H1 (cell line): ENCODE data around the gene SORCS3. TPM values are rescaled to one million over a fixed set of nuclear protein-coding genes. Genes with fewer than 3 reads are reported as not detected.

Experiments used
- CTCF ChIA-PET: fragments of 300-600 bp; sonication (Branson Sonifier 250); formaldehyde crosslinking; loops from one replicate; lab custom pipeline; 2021; ENCODE audit not compliant: partially characterized antibody; lab: Charles Lee
- POLR2A ChIA-PET: fragments of 300-600 bp; sonication (Branson Sonifier 250); formaldehyde crosslinking; loops from one replicate; lab custom pipeline; 2021; ENCODE audit warnings: inconsistent platforms; ENCODE audit not compliant: partially characterized antibody; lab: Charles Lee
- DNase-seq, 2 experiments: peaks; one replicate each; pipeline versions ENCODE4 v3.0.0 to v3.0.0-alpha.2; 2010 to 2022; ENCODE audit warnings: low spot score in 2 of 2, low read depth in 1 of 2, mixed read lengths in 1 of 2
- FAIRE-seq: peaks from 2 replicates; lab custom pipeline; 2011; peaks lifted over from hg19 to GRCh38; lab: Jason Lieb, UNC
- H2AFZ ChIP-seq: 2 replicates; pipeline ENCODE4 v1.8.1; 2012; ENCODE audit warnings: low read length, inconsistent platforms
- H2AK5ac ChIP-seq: 2 replicates; pipeline ENCODE4 v1.6.1; 2013; ENCODE audit warnings: low read depth, low read length
- H2BK120ac ChIP-seq: replicated peaks from 2 replicates; pipeline ENCODE3; 2013; ENCODE audit warnings: low read depth, low read length, inconsistent platforms
- H2BK12ac ChIP-seq: 2 replicates; pipeline ENCODE4 v1.6.1; 2013; ENCODE audit warnings: low read depth, low read length
- H2BK15ac ChIP-seq: 2 replicates; pipeline ENCODE4 v1.6.1; 2013; ENCODE audit warnings: low read length
- H2BK20ac ChIP-seq: 2 replicates; pipeline ENCODE4 v1.6.1; 2013; ENCODE audit warnings: low read length
- H2BK5ac ChIP-seq: 2 replicates; pipeline ENCODE4 v1.6.1; 2013; ENCODE audit warnings: low read depth, low read length
- H3K14ac ChIP-seq: 2 replicates; pipeline ENCODE4 v1.6.1; 2013; ENCODE audit warnings: inconsistent platforms; ENCODE audit not compliant: insufficient read length
- H3K18ac ChIP-seq: 2 replicates; pipeline ENCODE4 v1.6.1; 2013; ENCODE audit warnings: low read length; ENCODE audit errors: extremely low read depth
- H3K23ac ChIP-seq: 2 replicates; pipeline ENCODE4 v1.6.1; 2013; ENCODE audit warnings: inconsistent platforms; ENCODE audit not compliant: insufficient read length
- H3K23me2 ChIP-seq: 2 replicates; pipeline ENCODE4 v1.6.1; 2013; ENCODE audit warnings: low read depth, low read length
- H3K27ac ChIP-seq: 2 replicates; pipeline ENCODE4 v1.6.1; 2011; ENCODE audit warnings: low read depth, low read length, inconsistent platforms
- H3K27me3 ChIP-seq, 4 experiments: replicated peaks in 1 of 4; 1 replicate in 1 of 4; 2 replicates in 3 of 4; pipeline versions ENCODE4 v1.6.1 to v1.8.1; 2011 to 2013; ENCODE audit warnings: low read length in 3 of 4, mild to moderate bottlenecking in 3 of 4, inconsistent platforms in 2 of 4, mixed read lengths in 2 of 4, moderate library complexity in 1 of 4; ENCODE audit not compliant: control insufficient read depth in 3 of 4, insufficient read depth in 3 of 4; ENCODE audit errors: extremely low read depth in 1 of 4
- H3K36me3 ChIP-seq, 4 experiments: 2 replicates each; pipeline versions ENCODE4 v1.6.1 to v1.8.1; 2011 to 2013; ENCODE audit warnings: mild to moderate bottlenecking in 4 of 4, low read length in 3 of 4, moderate library complexity in 2 of 4, control low read depth in 1 of 4, inconsistent platforms in 1 of 4; ENCODE audit not compliant: insufficient read depth in 4 of 4, control insufficient read depth in 2 of 4
- H3K4ac ChIP-seq: replicated peaks from 2 replicates; pipeline ENCODE3; 2013; ENCODE audit warnings: low read length, low read depth, mixed read lengths, inconsistent platforms; ENCODE audit not compliant: insufficient read length
- H3K4me1 ChIP-seq, 4 experiments: replicated peaks in 1 of 4; 1 replicate in 1 of 4; 2 replicates in 3 of 4; pipeline versions ENCODE4 v1.6.1 to v1.8.1; 2011 to 2013; ENCODE audit warnings: low read length in 3 of 4, inconsistent platforms in 2 of 4, mixed read lengths in 1 of 4; ENCODE audit not compliant: insufficient read depth in 4 of 4, control insufficient read depth in 3 of 4
- H3K4me2 ChIP-seq, 2 experiments: 2 replicates each; pipeline versions ENCODE4 v1.6.1 to v1.8.1; 2011 to 2013; ENCODE audit warnings: low read depth in 2 of 2, low read length in 2 of 2, control low read depth in 1 of 2, inconsistent platforms in 1 of 2, mild to moderate bottlenecking in 1 of 2; ENCODE audit not compliant: insufficient read depth in 1 of 2
- H3K4me3 ChIP-seq, 4 experiments: fragments of 200-600, 300-600 bp in 1 of 4; sonication (generic), shearing (Covaris generic), sonication (Bioruptor Twin) in 1 of 4; 2 replicates each; pipeline versions ENCODE4 v1.5.1 to v1.8.1; 2011 to 2016; ENCODE audit warnings: low read length in 4 of 4, low read depth in 3 of 4, control low read depth in 2 of 4, inconsistent platforms in 2 of 4, mild to moderate bottlenecking in 2 of 4, mixed read lengths in 1 of 4, moderate library complexity in 1 of 4; ENCODE audit not compliant: insufficient read depth in 2 of 4; ENCODE audit errors: extremely low read depth in 1 of 4
- H3K56ac ChIP-seq: replicated peaks from 2 replicates; pipeline ENCODE3; 2013; ENCODE audit warnings: low read depth, mild to moderate bottlenecking, mixed read lengths, low read length, inconsistent platforms; ENCODE audit not compliant: insufficient read length
- H3K79me1 ChIP-seq: 2 replicates; pipeline ENCODE4 v1.6.1; 2013; ENCODE audit warnings: low read depth, low read length, control low read depth
- H3K79me2 ChIP-seq, 2 experiments: 2 replicates each; pipeline versions ENCODE4 v1.6.1 to v1.8.1; 2012 to 2013; ENCODE audit warnings: low read length in 2 of 2, mild to moderate bottlenecking in 2 of 2, inconsistent platforms in 1 of 2; ENCODE audit not compliant: insufficient read depth in 2 of 2, control insufficient read depth in 1 of 2
- H3K9ac ChIP-seq, 4 experiments: replicated peaks in 1 of 4; 1 replicate in 1 of 4; 2 replicates in 3 of 4; pipeline versions ENCODE4 v1.6.1 to v1.8.1; 2011 to 2013; ENCODE audit warnings: low read depth in 3 of 4, low read length in 3 of 4, control low read depth in 2 of 4, mild to moderate bottlenecking in 2 of 4, moderate library complexity in 2 of 4, inconsistent platforms in 1 of 4; ENCODE audit errors: extremely low read depth in 1 of 4
- H3K9me3 ChIP-seq, 2 experiments: 2 replicates each; pipeline versions ENCODE4 v1.6.1 to v1.8.1; 2012 to 2013; ENCODE audit warnings: mild to moderate bottlenecking in 2 of 2, moderate library complexity in 2 of 2, control low read depth in 1 of 2, inconsistent platforms in 1 of 2, low read depth in 1 of 2, low read length in 1 of 2, mixed read lengths in 1 of 2; ENCODE audit not compliant: insufficient read depth in 2 of 2
- H4K20me1 ChIP-seq, 2 experiments: replicated peaks in 1 of 2; 2 replicates each; pipeline versions ENCODE3 to v1.8.1; 2011 to 2013; ENCODE audit warnings: inconsistent platforms in 2 of 2, low read length in 2 of 2, mild to moderate bottlenecking in 1 of 2; ENCODE audit not compliant: insufficient read depth in 2 of 2, control insufficient read depth in 1 of 2
- H4K5ac ChIP-seq: 2 replicates; pipeline ENCODE4 v1.6.1; 2013; ENCODE audit warnings: low read length, low read depth, mixed read lengths, inconsistent platforms; ENCODE audit not compliant: insufficient read length
- H4K8ac ChIP-seq: 2 replicates; pipeline ENCODE4 v1.8.0; 2013; ENCODE audit warnings: mild to moderate bottlenecking, moderate library complexity, low read length, inconsistent platforms; ENCODE audit not compliant: insufficient read depth; ENCODE audit errors: extremely low read depth
- H4K91ac ChIP-seq: replicated peaks from 2 replicates; pipeline ENCODE3; 2013; ENCODE audit warnings: low read length, mixed read lengths, inconsistent platforms; ENCODE audit not compliant: insufficient read length
- BACH1 ChIP-seq: IDR thresholded peaks from 2 replicates; pipeline ENCODE4 v1.6.1; 2012; ENCODE audit warnings: low read length, improper control_type of control experiment
- CTBP2 ChIP-seq: IDR thresholded peaks from 2 replicates; pipeline ENCODE4 v1.7.0; 2011; ENCODE audit warnings: borderline replicate concordance, mild to moderate bottlenecking, moderate library complexity, mixed read lengths, low read length; ENCODE audit not compliant: insufficient read depth, insufficient read length
- E2F6 ChIP-seq: IDR thresholded peaks from 2 replicates; pipeline ENCODE4 v1.6.1; 2012; ENCODE audit warnings: inconsistent platforms
- EZH2 ChIP-seq: fragments of 200-600 bp; sonication (generic); IDR thresholded peaks from 2 replicates; pipeline ENCODE4 v1.7.1; 2012; ENCODE audit warnings: low read depth, mild to moderate bottlenecking, moderate library complexity, low read length, inconsistent platforms; ENCODE audit not compliant: severe bottlenecking
- HDAC6 ChIP-seq: IDR thresholded peaks from one replicate; pipeline ENCODE4 v1.7.1; 2012; ENCODE audit warnings: low read depth, mild to moderate bottlenecking, inconsistent platforms, low read length, moderate library complexity
- MAFK ChIP-seq: IDR thresholded peaks from 2 replicates; pipeline ENCODE4 v1.6.1; 2012; ENCODE audit warnings: low read depth, mild to moderate bottlenecking, improper control_type of control experiment, low read length
- MAX ChIP-seq: IDR thresholded peaks from 2 replicates; pipeline ENCODE4 v1.6.1; 2012; ENCODE audit warnings: inconsistent platforms
- SP2 ChIP-seq: IDR thresholded peaks from 2 replicates; pipeline ENCODE4 v1.6.1; 2012; ENCODE audit warnings: mild to moderate bottlenecking, low read length, inconsistent platforms
- WGBS, 2 experiments: shearing (Covaris generic) in 1 of 2; methylation state at CpG; one replicate each; pipeline versions ENCODE4 v1.1.6 to v1.1.7; 2013 to 2015; ENCODE audit warnings: low lambda C conversion rate in 2 of 2, mixed read lengths in 2 of 2, inconsistent platforms in 1 of 2, low coverage in 1 of 2, missing lambda C conversion rate in 1 of 2; ENCODE audit not compliant: insufficient replicate concordance in 2 of 2, insufficient coverage in 1 of 2, insufficient read length in 1 of 2; ENCODE audit errors: extremely low coverage in 1 of 2, missing lambda C conversion rate in 1 of 2; 5-methylcytosine and 5-hydroxymethylcytosine counted together
- polyA plus RNA-seq, 7 experiments: library from polyadenylated mRNA; depleted of rRNA in 3 of 7; stranded (reverse) in 5 of 7; unstranded in 2 of 7; fragments of >200 nt in 5 of 7; fragments of 200-250 nt in 2 of 7; gene quantifications; 1 replicate in 5 of 7; 2 replicates in 1 of 7; 4 replicates in 1 of 7; pipeline versions ENCODE4 v1.2.1 to v1.2.3, GENCODE V29; 2011 to 2013; ENCODE audit warnings: missing spikeins in 2 of 7, mixed read lengths in 2 of 7
- total RNA-seq: library from RNA; stranded (reverse); fragmentation: NEBNext Ultra II Directional; extraction: Animal tissue kit (Norgen Biotek cat#: 25700); gene quantifications from 2 replicates; pipeline ENCODE4 v1.2.1, GENCODE V29; 2021

SORCS3 gene
- total and polyA plus RNA-seq, 2 of the 8 experiments (the other 6 are each of a cell fraction or from before 2014, with no cell fraction given), result 0.26 to 0.88 TPM

GRCh38 chr10:105023211-105024111, 382.4 kb downstream of the SORCS3 start:
- Histone ChIP-seq H3K27ac (no peak overlapping the region), H2BK15ac (no peak overlapping the region), H4K91ac (no peak overlapping the region), H4K20me1 (no peaks in the 10 kb centered on the region), H4K8ac (no peak overlapping the region), H2BK5ac (no peak overlapping the region), H3K4me2 (peak overlapping the region; percentile 19 to 27; a peak in 2 of 4 replicates), H2AK5ac (no peak overlapping the region), H2AFZ (no peak overlapping the region), H3K79me2 (no peaks in the 10 kb centered on the region), H2BK12ac (no peak overlapping the region), H3K79me1 (no peaks in the 10 kb centered on the region), H3K23ac (no peak overlapping the region), H3K18ac (no peak overlapping the region), H3K4me1 (peaks cover 0 to 18% (median 8%) of the 10 kb centered on the region in 4 experiments; a peak in 2 of 7 replicates), H3K14ac (no peak overlapping the region), H4K5ac (no peak overlapping the region), H3K4me3 (no peak overlapping the region; a peak in 1 of 8 replicates), H3K9me3 (no peaks in the 10 kb centered on the region), H3K36me3 (no peaks in the 10 kb centered on the region), H3K9ac (no peak overlapping the region), H2BK20ac (no peak overlapping the region), H2BK120ac (no peak overlapping the region), H3K23me2 (no peaks in the 10 kb centered on the region; the same call in 1 of the 2 replicates), H3K56ac (no peak overlapping the region), H3K27me3 (no peaks in the 10 kb centered on the region), H3K4ac (no peak overlapping the region)
- DNase-seq (no peak), FAIRE-seq (no peak)
- WGBS, 2 experiments, result 84% methylated on average over 6 of the region's 6 CpGs; no CpG with 5 or more reads in 1 of the 2 experiments
- CTCF ChIA-PET, result interaction anchor here (0.6 to 1.3 kb wide), 6 partner anchors 14 to 410 kb away, joined by 3 to 5 read pairs (median 3); no protein-coding TSS in a partner anchor
- POLR2A ChIA-PET, result no interaction called here
- no peak for TF ChIP-seq HDAC6
- TF ChIP-seq CTBP2, result no peak
- TF ChIP-seq MAX, result no peak
- TF ChIP-seq SP2, result no peak
- TF ChIP-seq E2F6, result no peak
- TF ChIP-seq MAFK, result no peak
- TF ChIP-seq BACH1, result no peak
- no peak for TF ChIP-seq EZH2
